HG02623 (cell line): Measurements from ENCODE around the gene IFI44L.

Experiments used
- ATAC-seq: cut with Tn5 transposase; IDR thresholded peaks from one replicate; pipeline ENCODE4 v1.9.1; 2021; ENCODE audit warnings: moderate library complexity; ENCODE audit not compliant: unreplicated experiment

IFI44L gene

GRCh38 chr1:78687315-78687714, 67.1 kb downstream of the IFI44L start:
- no peak for ATAC-seq

GRCh38 chr1:78687914-78688313, 67.7 kb downstream of the IFI44L start:
- no peak for ATAC-seq

DNA sequence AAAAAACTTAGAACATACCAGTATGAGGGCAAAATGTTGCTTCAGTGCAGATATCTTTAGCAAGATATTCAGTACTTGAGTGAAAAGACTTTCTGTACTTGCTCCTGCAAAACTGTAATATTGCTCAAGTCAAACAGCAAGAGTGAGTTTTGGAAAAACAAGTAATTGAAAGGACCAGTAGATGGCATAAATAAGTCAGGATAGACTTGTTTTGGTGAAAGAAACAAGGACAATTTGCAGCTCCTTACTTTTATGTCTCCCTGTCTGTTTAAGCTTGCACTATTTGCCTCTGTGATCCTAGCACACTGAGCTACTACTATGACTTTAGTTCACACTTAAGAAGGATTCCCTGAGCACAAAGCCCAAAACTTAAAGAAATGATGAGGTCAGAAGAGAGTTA, 68.4 kb downstream of the IFI44L start:
- no peak for ATAC-seq

DNA sequence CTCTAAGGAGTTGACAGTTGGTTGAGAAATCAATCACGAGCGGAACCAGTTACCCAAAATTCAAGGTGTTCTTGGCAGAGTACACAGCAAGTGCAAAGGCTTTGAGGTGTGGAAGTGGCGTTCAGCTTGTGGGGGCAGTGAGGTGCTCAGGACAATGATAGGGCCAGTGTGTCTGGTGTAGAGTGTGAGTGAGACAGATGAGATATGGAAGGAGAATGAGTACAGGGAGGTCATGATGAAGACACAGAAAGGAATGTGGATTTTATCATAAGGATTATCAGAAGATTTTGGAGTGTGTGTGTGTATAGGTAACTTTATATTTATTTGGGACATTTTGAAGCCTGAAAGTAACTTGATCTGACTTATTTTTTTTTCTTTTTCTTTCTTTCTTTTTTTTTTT, 70.3 kb downstream of the IFI44L start:
- ATAC-seq = no peak

GRCh38 chr1:78691995-78692747, 71.9 kb downstream of the IFI44L start:
- no peak for ATAC-seq
